HL-60 (cell line): ENCODE results near the gene GAS2L2.

Experiments used
- DNase-seq, 2 experiments: peaks; one replicate each; pipeline ENCODE4 v3.0.0-alpha.2; 2010 to 2020; ENCODE audit warnings: low read depth in 1 of 2, low spot score in 1 of 2
- H3K27ac ChIP-seq: fragments of 250-450 bp; sonication (Bioruptor Pico); replicated peaks from 2 replicates; pipeline ENCODE4 v1.5.1; 2020; ENCODE audit warnings: mild to moderate bottlenecking, moderate library complexity
- H3K27me3 ChIP-seq: fragments of 250-450 bp; sonication (Bioruptor Pico); 2 replicates; pipeline ENCODE4 v1.5.1; 2021; ENCODE audit warnings: mild to moderate bottlenecking, moderate library complexity; ENCODE audit not compliant: insufficient read depth, poor library complexity, severe bottlenecking
- H3K4me3 ChIP-seq: replicated peaks from 2 replicates; pipeline ENCODE4 v1.5.1; 2011; ENCODE audit warnings: mild to moderate bottlenecking, control low read depth, low read length; ENCODE audit not compliant: insufficient read depth
- GABPA ChIP-seq: IDR thresholded peaks from 2 replicates; pipeline ENCODE4 v1.6.1; 2012; ENCODE audit warnings: low read depth
- POLR2AphosphoS5 ChIP-seq: IDR thresholded peaks from 2 replicates; pipeline ENCODE4 v1.6.1; 2012; ENCODE audit warnings: low read depth
- SPI1 ChIP-seq: IDR thresholded peaks from 2 replicates; pipeline ENCODE4 v1.6.1; 2012; ENCODE audit warnings: low read depth, mild to moderate bottlenecking, borderline replicate concordance
- TF ChIP-seq, protein P1 (sequence below): IDR thresholded peaks from one replicate; pipeline ENCODE4 v1.5.1; 2011; ENCODE audit warnings: low read length, control low read depth, inconsistent platforms; ENCODE audit not compliant: insufficient read depth
- TF ChIP-seq, protein P2 (sequence below): IDR thresholded peaks from 2 replicates; pipeline ENCODE4 v1.6.1; 2012; ENCODE audit warnings: low read depth; ENCODE audit not compliant: insufficient replicate concordance

Gene GAS2L2

DNA sequence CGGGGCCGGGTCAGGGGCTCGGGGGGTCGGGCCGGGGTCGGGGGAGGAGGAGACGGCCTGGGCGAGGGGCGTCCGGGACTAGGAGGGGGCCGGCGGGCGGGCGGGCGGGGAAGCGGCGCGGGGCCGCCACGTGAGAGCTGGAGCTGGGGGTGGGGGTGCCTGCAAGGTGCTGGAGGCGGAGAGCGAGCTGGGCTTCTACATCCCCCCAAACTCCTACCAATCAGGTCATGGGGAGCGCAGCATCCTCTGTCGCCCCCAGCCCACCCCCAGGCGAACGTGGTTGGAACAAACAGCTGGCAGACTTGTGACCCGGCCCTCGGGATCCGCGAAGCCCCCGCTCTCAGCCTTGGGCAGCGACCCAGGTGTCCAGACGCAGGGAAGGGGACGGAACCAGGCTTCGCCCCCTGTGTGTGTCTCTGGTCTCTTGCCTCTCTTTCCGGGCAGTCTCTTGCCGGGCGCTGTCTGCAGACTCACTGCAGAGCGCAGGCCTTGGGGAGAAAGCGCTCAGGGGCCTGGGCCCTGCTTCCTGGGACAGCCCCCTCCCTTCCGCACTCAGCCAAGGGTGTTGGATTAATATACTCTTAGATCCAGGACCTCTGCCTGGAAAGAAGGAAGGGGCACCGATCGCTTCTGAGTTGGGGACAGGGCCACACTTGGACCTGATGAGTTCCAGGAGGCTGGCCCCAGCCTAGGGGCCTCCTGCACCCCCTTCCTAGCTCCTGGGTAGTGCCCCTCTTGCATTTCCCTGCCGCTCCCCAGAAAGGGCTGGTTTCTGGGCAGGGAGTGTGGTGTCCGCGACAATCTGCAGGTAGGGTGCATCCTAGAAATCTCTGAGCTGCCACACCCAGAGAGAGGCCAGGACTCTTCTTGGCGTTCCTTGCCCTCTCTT lies 20.9 kb downstream of the GAS2L2 start:
- Histone ChIP-seq H3K27me3 (peaks cover 2% of the 10 kb centered on the region), H3K27ac (no peak overlapping the region), H3K4me3 (peak overlapping the region; percentile 33)
- no peak for DNase-seq
- no peak for TF ChIP-seq SPI1
- TF ChIP-seq, protein P1, sequence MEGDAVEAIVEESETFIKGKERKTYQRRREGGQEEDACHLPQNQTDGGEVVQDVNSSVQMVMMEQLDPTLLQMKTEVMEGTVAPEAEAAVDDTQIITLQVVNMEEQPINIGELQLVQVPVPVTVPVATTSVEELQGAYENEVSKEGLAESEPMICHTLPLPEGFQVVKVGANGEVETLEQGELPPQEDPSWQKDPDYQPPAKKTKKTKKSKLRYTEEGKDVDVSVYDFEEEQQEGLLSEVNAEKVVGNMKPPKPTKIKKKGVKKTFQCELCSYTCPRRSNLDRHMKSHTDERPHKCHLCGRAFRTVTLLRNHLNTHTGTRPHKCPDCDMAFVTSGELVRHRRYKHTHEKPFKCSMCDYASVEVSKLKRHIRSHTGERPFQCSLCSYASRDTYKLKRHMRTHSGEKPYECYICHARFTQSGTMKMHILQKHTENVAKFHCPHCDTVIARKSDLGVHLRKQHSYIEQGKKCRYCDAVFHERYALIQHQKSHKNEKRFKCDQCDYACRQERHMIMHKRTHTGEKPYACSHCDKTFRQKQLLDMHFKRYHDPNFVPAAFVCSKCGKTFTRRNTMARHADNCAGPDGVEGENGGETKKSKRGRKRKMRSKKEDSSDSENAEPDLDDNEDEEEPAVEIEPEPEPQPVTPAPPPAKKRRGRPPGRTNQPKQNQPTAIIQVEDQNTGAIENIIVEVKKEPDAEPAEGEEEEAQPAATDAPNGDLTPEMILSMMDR: no peak
- no peak for TF ChIP-seq POLR2AphosphoS5
- no peak for TF ChIP-seq GABPA
- TF ChIP-seq, protein P2, sequence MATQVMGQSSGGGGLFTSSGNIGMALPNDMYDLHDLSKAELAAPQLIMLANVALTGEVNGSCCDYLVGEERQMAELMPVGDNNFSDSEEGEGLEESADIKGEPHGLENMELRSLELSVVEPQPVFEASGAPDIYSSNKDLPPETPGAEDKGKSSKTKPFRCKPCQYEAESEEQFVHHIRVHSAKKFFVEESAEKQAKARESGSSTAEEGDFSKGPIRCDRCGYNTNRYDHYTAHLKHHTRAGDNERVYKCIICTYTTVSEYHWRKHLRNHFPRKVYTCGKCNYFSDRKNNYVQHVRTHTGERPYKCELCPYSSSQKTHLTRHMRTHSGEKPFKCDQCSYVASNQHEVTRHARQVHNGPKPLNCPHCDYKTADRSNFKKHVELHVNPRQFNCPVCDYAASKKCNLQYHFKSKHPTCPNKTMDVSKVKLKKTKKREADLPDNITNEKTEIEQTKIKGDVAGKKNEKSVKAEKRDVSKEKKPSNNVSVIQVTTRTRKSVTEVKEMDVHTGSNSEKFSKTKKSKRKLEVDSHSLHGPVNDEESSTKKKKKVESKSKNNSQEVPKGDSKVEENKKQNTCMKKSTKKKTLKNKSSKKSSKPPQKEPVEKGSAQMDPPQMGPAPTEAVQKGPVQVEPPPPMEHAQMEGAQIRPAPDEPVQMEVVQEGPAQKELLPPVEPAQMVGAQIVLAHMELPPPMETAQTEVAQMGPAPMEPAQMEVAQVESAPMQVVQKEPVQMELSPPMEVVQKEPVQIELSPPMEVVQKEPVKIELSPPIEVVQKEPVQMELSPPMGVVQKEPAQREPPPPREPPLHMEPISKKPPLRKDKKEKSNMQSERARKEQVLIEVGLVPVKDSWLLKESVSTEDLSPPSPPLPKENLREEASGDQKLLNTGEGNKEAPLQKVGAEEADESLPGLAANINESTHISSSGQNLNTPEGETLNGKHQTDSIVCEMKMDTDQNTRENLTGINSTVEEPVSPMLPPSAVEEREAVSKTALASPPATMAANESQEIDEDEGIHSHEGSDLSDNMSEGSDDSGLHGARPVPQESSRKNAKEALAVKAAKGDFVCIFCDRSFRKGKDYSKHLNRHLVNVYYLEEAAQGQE: no peak

DNA sequence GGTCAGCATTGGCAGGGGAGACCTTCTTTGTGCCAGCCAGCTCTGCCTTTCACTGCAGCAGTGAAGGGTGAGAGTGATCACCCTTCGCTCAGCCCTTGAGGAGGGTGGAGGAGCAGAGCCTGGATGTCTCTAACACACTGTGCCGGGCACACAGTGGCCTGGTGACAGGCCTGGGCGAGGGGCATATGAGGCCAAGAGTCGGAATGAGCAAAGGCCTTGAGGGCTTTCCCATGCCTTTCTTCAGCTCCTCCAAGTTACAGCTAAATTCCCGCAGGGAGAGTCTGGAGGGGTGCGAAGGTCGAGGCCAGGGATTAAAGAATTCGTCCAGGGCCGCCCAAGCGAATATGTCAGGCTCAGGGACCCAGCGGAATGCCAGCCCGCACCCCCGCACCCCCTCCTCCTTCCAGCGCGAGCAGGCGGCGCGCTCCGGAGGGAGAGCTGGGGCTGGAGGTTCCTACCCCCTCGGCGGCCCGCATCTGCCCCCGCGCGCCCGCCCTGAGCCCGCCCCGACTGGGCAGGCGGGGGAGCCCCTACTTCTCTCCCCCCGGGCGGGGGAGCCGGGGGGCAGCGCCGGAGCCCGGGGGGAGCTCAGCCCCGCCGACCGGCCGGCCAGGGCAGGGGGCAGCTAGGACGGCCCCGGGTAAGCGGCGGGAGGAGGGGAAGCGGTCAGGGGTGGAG lies 21.7 kb downstream of the GAS2L2 start, which contains the start of gene RASL10B:
TSS of gene RASL10B (plus strand) at position 401 of the 678 bp plus-strand sequence. CDS start 3,546 bp downstream, outside the sequence.
- H3K4me3 ChIP-seq: peak within 1 kb of the TSS; percentile 33
- peak; percentile 14 to 40 for DNase-seq
- no peak for TF ChIP-seq POLR2AphosphoS5
- TF ChIP-seq, protein P1: no peak
- TF ChIP-seq, protein P2: no peak
- TF ChIP-seq GABPA: no peak
- TF ChIP-seq SPI1: no peak

DNA sequence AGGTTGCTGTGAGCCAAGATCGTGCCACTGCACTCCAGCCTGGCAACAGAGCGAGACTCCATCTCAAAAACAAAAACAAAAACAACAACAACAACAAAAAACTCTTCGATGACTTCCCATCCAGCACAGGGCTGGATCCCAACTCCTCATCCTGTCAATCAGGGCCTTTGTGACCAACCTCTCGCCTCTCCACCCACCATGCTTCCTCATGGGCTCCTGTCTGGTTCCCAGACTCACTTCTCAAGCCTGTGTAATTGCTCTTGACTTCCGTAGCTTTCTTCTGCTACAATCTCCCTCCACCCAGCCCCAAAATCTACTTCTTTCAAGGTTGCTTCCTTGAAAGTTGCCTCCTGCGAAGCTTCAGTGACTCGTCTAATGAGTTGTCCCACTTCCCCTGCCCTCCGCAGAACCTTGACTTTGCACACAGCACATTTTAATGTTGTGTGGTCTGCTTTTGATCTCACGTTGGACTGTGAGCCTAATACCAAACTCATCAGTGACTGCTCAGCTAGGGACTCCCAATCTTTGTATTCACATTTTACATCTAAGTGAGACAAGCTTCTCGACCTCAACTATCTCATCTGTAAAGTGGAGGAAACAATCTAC lies 22.5 kb downstream of the GAS2L2 start:
- TF ChIP-seq, protein P2: no peak
- TF ChIP-seq GABPA (no peak), POLR2AphosphoS5 (no peak), SPI1 (no peak)
- TF ChIP-seq, protein P1: no peak
- DNase-seq: no peak
- peaks cover 2% of the 10 kb centered on the region for H3K27me3 ChIP-seq

More for the DNA sequence above, 21.7 kb downstream of the GAS2L2 start, which contains the start of gene RASL10B:
- no peak within 1 kb of the TSS for H3K27ac ChIP-seq
- peaks cover 2% of the 10 kb centered on the region for H3K27me3 ChIP-seq

More for the DNA sequence above, 22.5 kb downstream of the GAS2L2 start:
- no peak overlapping the region for H3K27ac ChIP-seq
- no peak overlapping the region for H3K4me3 ChIP-seq
